ENCODE data around the gene ARHGAP10.

Gene ARHGAP10

GRCh38 chr4:147950261-147950660, 218.4 kb downstream of the ARHGAP10 start:
- DNase-seq (ENCODE audit: low read depth in 2 of 2) = no peak

- DNase-seq (ENCODE audit: low read depth in 2 of 2) = no peak
These were observed 219.0 kb downstream of the ARHGAP10 start for GRCh38 chr4:147950841-147951240.

DNA sequence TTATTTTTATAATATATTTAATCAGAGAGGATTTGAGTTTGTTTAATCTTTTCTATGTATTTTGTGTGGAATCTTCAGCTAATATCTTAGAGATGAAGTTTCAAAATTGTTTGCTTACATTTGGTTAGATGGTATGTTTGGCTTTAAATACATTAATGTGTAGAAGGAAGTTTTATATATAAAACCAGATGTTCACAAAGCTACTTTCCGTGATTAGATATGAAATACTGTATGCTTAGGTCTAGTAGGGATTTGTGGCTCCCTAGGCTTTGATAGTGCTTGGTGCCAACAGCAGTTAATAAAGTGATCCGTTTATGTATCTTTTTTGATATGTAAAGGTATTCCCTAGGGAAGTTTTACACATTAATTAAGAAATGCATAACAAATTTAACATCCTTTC, 223.0 kb downstream of the ARHGAP10 start:
- DNase-seq (ENCODE audit: low read depth in 2 of 2) = no peak

- no peak for DNase-seq (ENCODE audit: low read depth in 2 of 2)
These were observed 224.1 kb downstream of the ARHGAP10 start for GRCh38 chr4:147955827-147956558.

DNA sequence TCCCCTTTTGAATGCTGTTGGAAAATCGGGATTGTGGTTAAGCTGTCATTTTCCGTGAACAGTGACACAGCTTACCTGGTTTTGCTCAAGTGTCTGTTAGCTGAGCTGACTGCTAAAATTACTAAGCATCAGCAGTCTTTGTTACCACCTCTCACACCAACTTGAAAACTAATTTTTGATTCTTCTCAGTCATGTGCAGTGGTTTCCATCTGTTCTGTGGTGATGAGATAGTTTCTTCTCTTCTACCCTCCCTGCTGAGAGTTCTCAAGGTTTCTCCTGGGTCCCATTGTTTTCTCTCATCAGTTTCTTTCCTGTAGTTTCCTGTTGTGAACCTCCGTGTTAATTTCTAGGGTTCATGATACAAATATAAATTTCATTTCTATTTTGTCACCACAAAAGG, 225.6 kb downstream of the ARHGAP10 start:
- DNase-seq (ENCODE audit: low read depth in 2 of 2) = no peak

DNA sequence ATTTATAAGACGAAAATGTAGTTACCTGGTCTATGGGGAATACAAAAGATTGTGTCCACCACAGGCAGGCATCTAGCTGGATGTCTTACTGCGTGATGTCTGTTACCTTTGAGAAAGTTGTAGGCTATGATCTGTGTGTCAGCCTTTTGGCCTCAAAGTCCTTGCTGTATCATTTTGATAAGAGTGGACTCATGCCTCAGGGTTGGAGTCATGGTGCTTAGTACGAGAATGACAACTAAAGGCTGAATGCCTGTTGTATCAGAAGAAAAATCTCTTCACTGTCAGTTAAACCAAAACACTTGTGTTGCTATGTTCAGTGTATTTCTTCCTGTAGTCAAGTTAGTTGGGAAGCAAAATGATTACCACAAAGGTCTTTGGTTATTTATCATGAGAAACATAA, 226.2 kb downstream of the ARHGAP10 start:
- DNase-seq (ENCODE audit: low read depth in 2 of 2) = no peak

- DNase-seq (ENCODE audit: low read depth in 2 of 2) = no peak
These were observed 226.7 kb downstream of the ARHGAP10 start for GRCh38 chr4:147958489-147959065.

DNA sequence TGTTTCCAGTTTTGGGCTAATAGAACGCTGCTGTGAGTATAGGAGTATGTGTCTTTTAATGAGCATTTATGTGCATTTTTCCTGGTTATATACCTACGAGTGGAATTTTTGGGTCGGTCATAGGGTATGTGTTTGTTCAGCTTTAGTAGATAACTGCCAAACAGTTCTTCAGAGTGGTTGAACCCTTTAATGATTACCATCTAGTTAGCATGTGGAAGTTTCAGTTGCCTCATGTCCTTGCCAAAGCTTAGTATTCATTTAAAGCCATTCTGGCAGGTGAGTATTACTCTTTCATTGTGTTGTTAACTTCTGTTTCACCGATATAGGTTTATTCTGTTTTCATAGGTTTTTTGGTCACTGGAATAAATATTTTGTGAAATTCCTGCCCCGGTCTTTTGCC, 229.1 kb downstream of the ARHGAP10 start:
- no peak for DNase-seq (ENCODE audit: low read depth in 2 of 2)

- no peak for DNase-seq (ENCODE audit: low read depth in 2 of 2)
These were observed 232.0 kb downstream of the ARHGAP10 start for GRCh38 chr4:147963839-147964238.

DNA sequence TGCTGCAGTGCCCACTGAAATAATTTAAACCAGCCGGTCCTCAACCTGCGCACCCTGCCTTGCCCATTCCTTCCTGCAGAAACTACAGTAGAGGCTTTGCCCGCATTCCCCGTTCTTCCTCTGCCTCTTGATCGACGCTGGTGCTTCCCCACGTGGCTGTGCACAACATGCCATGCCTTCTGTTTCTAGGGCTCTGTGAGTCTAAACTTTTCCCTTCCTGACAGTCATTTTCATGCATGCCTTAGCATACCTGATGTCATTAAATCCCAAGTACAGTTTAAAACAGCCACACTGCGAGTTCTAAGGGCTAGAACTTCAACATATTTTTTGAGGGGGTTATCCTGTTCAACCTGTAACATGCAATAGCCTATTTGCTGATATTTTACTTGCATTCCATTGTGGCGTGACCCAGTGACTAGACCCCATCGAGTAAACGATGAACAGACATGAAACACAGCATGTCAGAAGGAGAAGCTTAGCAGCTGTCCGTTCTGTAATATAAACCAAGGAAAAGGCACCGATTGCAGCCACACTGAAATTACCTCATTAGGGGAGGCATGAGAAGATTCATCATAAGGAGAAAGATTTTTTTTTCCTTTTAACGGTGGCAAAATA, 232.5 kb downstream of the ARHGAP10 start:
- DNase-seq (ENCODE audit: low read depth in 2 of 2) = no peak

GRCh38 chr4:147965056-147965455, 233.2 kb downstream of the ARHGAP10 start:
- DNase-seq (ENCODE audit: low read depth in 2 of 2) = no peak

GRCh38 chr4:147965873-147966272, 234.0 kb downstream of the ARHGAP10 start:
- DNase-seq (ENCODE audit: low read depth in 2 of 2) = no peak

DNA sequence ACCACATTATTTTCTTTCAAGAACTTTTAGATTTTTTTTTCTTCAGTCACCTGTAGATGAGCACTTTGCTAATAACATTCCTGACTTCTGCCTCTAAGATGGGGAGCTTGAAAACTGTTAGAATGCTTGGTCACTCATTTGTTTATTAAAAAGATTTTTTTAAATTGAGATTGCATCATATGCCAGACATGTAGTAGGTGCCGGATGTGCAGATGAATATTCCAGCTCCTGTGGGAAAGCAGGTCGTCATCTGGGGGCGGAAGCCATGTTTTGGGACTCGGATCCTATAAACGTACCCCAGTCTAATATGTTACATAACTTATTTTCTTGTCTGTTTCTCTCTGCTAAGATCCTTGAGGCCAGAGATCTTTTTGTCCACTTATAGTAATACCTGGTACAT, 236.8 kb downstream of the ARHGAP10 start:
- no peak for DNase-seq (ENCODE audit: low read depth in 2 of 2)

DNA sequence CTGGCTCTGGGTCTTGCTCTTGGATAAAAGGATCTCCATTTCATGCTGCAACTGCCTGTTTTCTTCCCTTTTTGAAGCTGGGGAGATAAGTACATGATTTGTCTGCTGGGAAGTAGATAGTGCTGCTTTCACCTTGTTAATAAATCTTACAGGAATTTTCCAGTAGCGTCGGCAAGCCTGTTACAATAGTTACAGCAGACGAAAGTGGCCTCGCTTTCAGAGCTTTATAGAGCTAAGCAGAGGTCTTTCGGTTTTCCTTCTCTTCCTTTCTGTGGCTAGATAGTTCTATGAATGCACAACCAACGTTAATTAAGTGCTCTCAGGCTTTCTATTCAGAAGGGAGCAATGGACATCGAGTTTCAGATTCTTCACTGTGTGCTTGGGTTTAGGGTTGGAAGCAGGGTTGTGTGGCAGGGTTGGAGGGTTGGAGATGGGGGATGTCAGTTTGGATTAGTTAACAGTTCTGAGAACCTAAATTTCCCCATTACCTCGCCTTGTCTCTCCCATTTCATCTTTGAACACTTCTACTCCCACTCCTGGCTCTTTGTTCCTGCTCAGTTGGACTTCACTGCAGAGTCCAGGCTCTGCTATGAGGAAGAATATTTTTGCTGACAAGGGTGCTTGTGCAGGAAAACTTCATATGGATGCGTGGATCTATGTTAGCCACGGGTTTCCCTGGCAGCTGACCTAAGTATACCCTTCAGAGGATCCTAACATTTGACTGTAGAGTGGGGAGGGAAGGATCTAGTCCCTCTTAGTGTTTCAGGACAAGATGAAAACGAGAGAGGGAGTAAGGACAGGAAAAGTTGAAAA, 237.9 kb downstream of the ARHGAP10 start:
- no peak for DNase-seq (ENCODE audit: low read depth in 2 of 2)

DNA sequence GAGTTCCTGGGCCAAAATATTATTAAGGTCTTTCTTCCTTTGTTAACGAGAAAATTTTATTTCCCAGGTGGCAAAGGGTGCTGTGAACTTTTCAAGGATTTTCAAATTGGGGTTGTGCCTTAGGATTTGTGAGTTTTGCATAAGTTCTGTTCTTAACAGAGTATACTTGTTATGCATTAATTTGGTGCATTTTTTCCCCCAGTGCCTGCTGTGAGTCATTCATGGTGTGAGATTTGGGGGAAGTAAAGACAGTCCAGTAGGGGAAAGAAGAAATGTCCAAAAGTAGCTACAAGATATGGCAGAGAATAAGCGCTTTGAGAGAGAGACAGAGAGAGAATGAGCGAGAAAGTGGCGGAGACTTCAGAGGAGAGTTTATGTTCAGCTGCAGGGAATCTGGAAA, 239.2 kb downstream of the ARHGAP10 start:
- no peak for DNase-seq (ENCODE audit: low read depth in 2 of 2)

GRCh38 chr4:147975325-147975724, 243.4 kb downstream of the ARHGAP10 start:
- no peak for DNase-seq (ENCODE audit: low read depth in 2 of 2)

- DNase-seq (ENCODE audit: low read depth in 2 of 2) = no peak
These were observed 244.3 kb downstream of the ARHGAP10 start for GRCh38 chr4:147975933-147976928.

GRCh38 chr4:147980586-147980985, 248.7 kb downstream of the ARHGAP10 start:
- DNase-seq (ENCODE audit: low read depth in 2 of 2) = no peak

- DNase-seq (ENCODE audit: low read depth in 2 of 2) = no peak
These were observed 249.4 kb downstream of the ARHGAP10 start for GRCh38 chr4:147981305-147981704.

- DNase-seq (ENCODE audit: low read depth in 2 of 2) = no peak
These were observed 252.3 kb downstream of the ARHGAP10 start for GRCh38 chr4:147984065-147984777.

GRCh38 chr4:147984778-147985138, 252.9 kb downstream of the ARHGAP10 start:
- DNase-seq (ENCODE audit: low read depth in 2 of 2) = no peak
